SK-N-SH treated with all-trans-retinoic acid at 6 μM for 48 hours (cell line): ENCODE results near the gene NUMB.

Experiments used
- ARNTL ChIP-seq: fragments of 450-650 bp; formaldehyde crosslinking; IDR thresholded peaks from 2 replicates; pipeline ENCODE4 v1.5.0; 2020; ENCODE audit warnings: low read depth, mild to moderate bottlenecking, moderate library complexity, borderline replicate concordance
- CREB5 ChIP-seq: fragments of 250-450 bp; sonication (Bioruptor Pico); IDR thresholded peaks from 2 replicates; pipeline ENCODE4 v1.5.1; 2020; ENCODE audit warnings: low read depth, mild to moderate bottlenecking, moderate library complexity
- CSDC2 ChIP-seq: fragments of 250-450 bp; sonication (Bioruptor Pico); IDR thresholded peaks from 2 replicates; pipeline ENCODE4 v1.5.0; 2020; ENCODE audit warnings: mild to moderate bottlenecking, moderate library complexity
- OSR1 ChIP-seq: fragments of 250-450 bp; sonication (Bioruptor Pico); IDR thresholded peaks from 2 replicates; pipeline ENCODE4 v1.8.0; 2022; ENCODE audit warnings: moderate library complexity, mild to moderate bottlenecking, inconsistent platforms
- PPARA ChIP-seq: fragments of 250-450 bp; sonication (Bioruptor Pico); IDR thresholded peaks from 2 replicates; pipeline ENCODE4 v1.5.0; 2020; ENCODE audit warnings: mild to moderate bottlenecking, borderline replicate concordance
- RARB ChIP-seq: fragments of 250-450 bp; sonication (Bioruptor Pico); IDR thresholded peaks from 2 replicates; pipeline ENCODE4 v1.8.0; 2021; ENCODE audit warnings: mild to moderate bottlenecking, moderate library complexity
- SNAI2 ChIP-seq: fragments of 250-450 bp; sonication (Bioruptor Pico); IDR thresholded peaks from 2 replicates; pipeline ENCODE4 v1.5.0; 2020; ENCODE audit warnings: mild to moderate bottlenecking, moderate library complexity
- ZFP3 ChIP-seq: fragments of 250-450 bp; sonication (Bioruptor Pico); IDR thresholded peaks from 2 replicates; pipeline ENCODE4 v1.5.0; 2020; ENCODE audit warnings: mild to moderate bottlenecking, moderate library complexity
- ZNF8 ChIP-seq: fragments of 450-650 bp; formaldehyde crosslinking; IDR thresholded peaks from 2 replicates; pipeline ENCODE4 v1.5.0; 2020; ENCODE audit warnings: mild to moderate bottlenecking, moderate library complexity
- TF ChIP-seq, protein P1 (sequence below): fragments of 250-450 bp; sonication (Bioruptor Pico); IDR thresholded peaks from 2 replicates; pipeline ENCODE4 v1.8.0; 2020; ENCODE audit warnings: mild to moderate bottlenecking, moderate library complexity, borderline replicate concordance

DNA sequence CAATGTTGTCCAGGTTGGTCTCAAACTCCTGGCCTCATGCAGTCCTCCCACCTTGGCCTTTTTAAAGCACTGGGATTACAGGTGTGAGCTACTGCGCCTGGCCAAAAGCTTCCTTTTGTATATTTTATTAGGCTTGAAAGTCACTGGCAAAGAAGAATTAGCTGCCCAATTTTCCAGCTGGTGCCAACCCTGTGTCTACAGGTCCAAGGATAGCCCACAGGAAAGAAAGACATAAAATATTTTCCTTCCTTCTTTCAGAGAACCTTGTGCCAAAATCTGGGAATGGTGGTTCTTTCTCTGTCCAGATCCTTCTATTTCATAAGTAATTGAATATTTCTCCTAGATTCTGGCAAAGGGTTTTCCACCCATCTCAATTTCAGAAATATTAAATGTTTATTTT is 84.1 kb downstream of the NUMB start:
- TF ChIP-seq ZFP3 (CRISPR knock-in tag) (no peak), CSDC2 (no peak), ARNTL (no peak), PPARA (no peak), OSR1 (CRISPR knock-in tag) (no peak), CREB5 (CRISPR knock-in tag) (no peak), ZNF8 (CRISPR knock-in tag) (no peak), SNAI2 (CRISPR knock-in tag) (no peak), RARB (CRISPR knock-in tag) (no peak)
- TF ChIP-seq, protein P1, sequence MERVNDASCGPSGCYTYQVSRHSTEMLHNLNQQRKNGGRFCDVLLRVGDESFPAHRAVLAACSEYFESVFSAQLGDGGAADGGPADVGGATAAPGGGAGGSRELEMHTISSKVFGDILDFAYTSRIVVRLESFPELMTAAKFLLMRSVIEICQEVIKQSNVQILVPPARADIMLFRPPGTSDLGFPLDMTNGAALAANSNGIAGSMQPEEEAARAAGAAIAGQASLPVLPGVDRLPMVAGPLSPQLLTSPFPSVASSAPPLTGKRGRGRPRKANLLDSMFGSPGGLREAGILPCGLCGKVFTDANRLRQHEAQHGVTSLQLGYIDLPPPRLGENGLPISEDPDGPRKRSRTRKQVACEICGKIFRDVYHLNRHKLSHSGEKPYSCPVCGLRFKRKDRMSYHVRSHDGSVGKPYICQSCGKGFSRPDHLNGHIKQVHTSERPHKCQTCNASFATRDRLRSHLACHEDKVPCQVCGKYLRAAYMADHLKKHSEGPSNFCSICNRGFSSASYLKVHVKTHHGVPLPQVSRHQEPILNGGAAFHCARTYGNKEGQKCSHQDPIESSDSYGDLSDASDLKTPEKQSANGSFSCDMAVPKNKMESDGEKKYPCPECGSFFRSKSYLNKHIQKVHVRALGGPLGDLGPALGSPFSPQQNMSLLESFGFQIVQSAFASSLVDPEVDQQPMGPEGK (CRISPR knock-in tag) = no peak
